Neutrophil (primary cell): Measurements from ENCODE around the gene RPTOR.

ENCODE experiments used
- H3K27ac ChIP-seq: fragments of 200-600 bp; sonication (generic); 2 replicates; pipeline ENCODE4 v1.5.1; 2016; ENCODE audit warnings: mild to moderate bottlenecking, moderate library complexity
- H3K27me3 ChIP-seq: fragments of 200-600 bp; sonication (generic); 2 replicates; pipeline ENCODE4 v1.6.0; 2016; ENCODE audit warnings: mild to moderate bottlenecking
- H3K36me3 ChIP-seq: fragments of 200-600 bp; sonication (generic); 2 replicates; pipeline ENCODE4 v1.5.1; 2017
- H3K4me1 ChIP-seq, 2 experiments: fragments of 200-600 bp in 1 of 2; sonication (generic) in 1 of 2; 1 replicate in 1 of 2; 2 replicates in 1 of 2; pipeline versions ENCODE4 v1.5.1 to v1.6.1; 2013 to 2016; ENCODE audit warnings: low read depth in 1 of 2, low read length in 1 of 2, mild to moderate bottlenecking in 1 of 2, moderate library complexity in 1 of 2; ENCODE audit not compliant: control insufficient read depth in 1 of 2, insufficient read depth in 1 of 2
- H3K4me3 ChIP-seq, 2 experiments: fragments of 200-600 bp in 1 of 2; sonication (generic) in 1 of 2; 1 replicate in 1 of 2; 2 replicates in 1 of 2; pipeline ENCODE4 v1.5.1; 2013 to 2016; ENCODE audit warnings: low read depth in 1 of 2, low read length in 1 of 2, mild to moderate bottlenecking in 1 of 2, moderate library complexity in 1 of 2
- H3K9me3 ChIP-seq: fragments of 200-600 bp; sonication (generic); 2 replicates; pipeline ENCODE4 v1.5.1; 2016
- TF ChIP-seq, protein P1 (sequence below): fragments of 200-600 bp; sonication (generic); IDR thresholded peaks from 2 replicates; pipeline ENCODE4 v1.5.1; 2016; ENCODE audit warnings: antibody characterized with exemption

RPTOR gene

DNA sequence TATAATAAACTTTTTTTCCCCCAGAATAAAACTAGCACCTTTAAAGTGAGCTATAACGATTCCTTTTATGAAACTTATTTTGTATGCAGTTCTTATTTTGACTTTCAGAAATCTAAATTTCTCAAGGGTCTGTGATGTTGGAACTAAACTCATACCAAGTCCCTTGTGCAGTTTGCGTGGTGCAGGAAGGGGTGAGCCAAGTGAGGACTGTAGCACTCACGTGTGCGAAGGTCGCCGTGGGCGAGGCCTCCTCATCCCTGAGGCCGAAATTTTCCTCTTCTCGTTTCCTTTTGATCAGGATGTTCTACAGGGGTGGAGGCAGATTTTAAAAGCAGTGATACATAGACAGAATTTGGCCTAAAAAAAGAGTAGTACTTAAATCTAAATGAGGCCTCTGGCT is 73.7 kb downstream of the RPTOR start:
- TF ChIP-seq, protein P1, sequence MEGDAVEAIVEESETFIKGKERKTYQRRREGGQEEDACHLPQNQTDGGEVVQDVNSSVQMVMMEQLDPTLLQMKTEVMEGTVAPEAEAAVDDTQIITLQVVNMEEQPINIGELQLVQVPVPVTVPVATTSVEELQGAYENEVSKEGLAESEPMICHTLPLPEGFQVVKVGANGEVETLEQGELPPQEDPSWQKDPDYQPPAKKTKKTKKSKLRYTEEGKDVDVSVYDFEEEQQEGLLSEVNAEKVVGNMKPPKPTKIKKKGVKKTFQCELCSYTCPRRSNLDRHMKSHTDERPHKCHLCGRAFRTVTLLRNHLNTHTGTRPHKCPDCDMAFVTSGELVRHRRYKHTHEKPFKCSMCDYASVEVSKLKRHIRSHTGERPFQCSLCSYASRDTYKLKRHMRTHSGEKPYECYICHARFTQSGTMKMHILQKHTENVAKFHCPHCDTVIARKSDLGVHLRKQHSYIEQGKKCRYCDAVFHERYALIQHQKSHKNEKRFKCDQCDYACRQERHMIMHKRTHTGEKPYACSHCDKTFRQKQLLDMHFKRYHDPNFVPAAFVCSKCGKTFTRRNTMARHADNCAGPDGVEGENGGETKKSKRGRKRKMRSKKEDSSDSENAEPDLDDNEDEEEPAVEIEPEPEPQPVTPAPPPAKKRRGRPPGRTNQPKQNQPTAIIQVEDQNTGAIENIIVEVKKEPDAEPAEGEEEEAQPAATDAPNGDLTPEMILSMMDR = no peak
- no peaks in the 10 kb centered on the region for H3K4me1 ChIP-seq
- no peaks in the 10 kb centered on the region for H3K36me3 ChIP-seq
- no peaks in the 10 kb centered on the region for H3K27me3 ChIP-seq
- no peak overlapping the region for H3K27ac ChIP-seq
- no peaks in the 10 kb centered on the region for H3K9me3 ChIP-seq
- H3K4me3 ChIP-seq = no peak overlapping the region

DNA sequence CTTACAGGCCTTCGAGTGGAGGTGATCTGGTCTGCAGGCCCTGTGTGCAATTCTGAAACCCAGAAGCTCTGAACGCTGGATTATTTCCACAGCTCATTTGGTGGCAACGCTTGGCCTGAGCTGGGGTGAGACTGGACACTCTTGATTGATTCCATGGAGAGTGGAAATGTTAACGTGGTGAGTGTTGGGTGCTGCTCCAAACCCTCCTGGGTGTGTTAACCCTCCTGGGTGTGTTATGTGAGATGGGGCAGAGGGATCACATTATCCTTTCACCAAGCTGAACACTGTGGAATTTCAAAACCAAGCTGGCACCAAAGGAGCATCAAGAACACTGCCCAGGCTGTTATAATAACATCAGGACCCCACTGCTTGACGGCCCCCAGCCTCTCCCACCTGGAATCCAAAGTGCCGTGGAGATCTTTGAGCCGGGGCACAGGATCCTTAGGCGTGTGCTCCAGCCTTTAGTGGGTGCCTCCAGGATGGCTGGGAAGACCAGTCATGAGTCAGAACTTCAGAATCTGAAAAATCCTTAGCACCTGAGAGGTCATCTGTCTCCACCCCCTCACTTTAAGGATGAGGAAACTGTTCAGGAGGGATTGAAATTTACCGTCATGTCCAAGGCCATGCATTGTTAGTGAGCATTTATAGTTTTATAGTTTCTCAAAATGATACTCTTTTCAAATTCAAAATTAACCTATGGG is 75.0 kb downstream of the RPTOR start:
- Histone ChIP-seq H3K4me1 (no peaks in the 10 kb centered on the region), H3K9me3 (no peaks in the 10 kb centered on the region), H3K4me3 (no peak overlapping the region), H3K27ac (no peak overlapping the region), H3K27me3 (no peaks in the 10 kb centered on the region), H3K36me3 (no peaks in the 10 kb centered on the region)
- TF ChIP-seq, protein P1 = no peak

DNA sequence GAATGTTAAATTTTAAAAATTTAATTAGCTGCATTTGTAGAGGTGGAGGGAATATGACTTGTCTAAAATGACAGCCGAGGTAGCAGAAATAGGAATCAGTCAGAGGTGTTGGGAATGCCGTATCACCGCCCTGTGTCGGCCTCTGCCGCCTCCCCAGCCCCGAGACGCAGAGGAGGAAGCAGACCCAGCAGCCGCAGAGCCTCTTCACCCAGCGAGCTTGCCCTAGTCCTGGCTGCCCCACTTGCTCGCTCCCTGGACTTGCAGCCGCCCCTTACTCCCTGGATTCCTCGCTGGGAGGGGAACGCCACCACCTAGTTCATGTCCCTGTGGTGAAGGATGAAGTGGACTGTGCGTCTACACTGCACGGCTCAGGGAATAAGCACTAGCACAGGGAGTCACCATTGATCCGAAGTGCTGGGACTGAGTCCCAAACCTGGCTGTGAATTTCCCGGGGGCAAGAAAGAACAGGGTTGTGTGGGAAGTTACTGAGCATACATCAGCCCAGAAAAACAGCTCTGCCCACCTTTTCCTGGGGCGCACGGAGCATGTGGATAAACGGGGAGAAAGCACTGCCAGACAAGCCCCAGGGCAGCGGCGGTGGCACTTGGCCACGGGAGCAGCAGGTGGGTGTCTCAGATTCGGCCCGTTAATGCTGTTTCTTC is 76.8 kb downstream of the RPTOR start:
- H3K9me3 ChIP-seq = no peaks in the 10 kb centered on the region
- no peaks in the 10 kb centered on the region for H3K4me1 ChIP-seq
- H3K4me3 ChIP-seq = no peak overlapping the region
- no peaks in the 10 kb centered on the region for H3K27me3 ChIP-seq
- peaks cover 8% of the 10 kb centered on the region for H3K36me3 ChIP-seq
- no peak overlapping the region for H3K27ac ChIP-seq
- TF ChIP-seq, protein P1 = no peak

DNA sequence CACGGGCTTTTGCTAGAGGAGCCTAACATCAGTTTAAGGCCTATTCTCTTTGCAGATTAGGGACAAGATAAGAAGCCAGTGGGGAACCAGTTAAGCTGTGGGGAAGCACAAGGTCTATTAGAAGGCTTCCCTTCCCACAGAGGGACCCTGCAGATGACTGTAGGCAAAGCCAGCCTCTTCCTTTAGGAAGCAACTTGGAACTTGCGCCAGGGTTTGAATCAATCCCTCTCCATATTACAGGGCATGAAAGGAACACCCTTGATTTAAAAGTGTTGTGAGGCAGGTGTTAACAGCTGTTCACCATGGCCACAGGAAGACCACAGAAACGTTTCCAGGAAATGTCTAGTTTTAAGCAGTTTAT is 77.3 kb downstream of the RPTOR start:
- Histone ChIP-seq H3K9me3 (no peaks in the 10 kb centered on the region), H3K4me3 (no peak overlapping the region), H3K4me1 (no peaks in the 10 kb centered on the region), H3K36me3 (peaks cover 8% of the 10 kb centered on the region), H3K27me3 (no peaks in the 10 kb centered on the region), H3K27ac (no peak overlapping the region)
- TF ChIP-seq, protein P1 = no peak

DNA sequence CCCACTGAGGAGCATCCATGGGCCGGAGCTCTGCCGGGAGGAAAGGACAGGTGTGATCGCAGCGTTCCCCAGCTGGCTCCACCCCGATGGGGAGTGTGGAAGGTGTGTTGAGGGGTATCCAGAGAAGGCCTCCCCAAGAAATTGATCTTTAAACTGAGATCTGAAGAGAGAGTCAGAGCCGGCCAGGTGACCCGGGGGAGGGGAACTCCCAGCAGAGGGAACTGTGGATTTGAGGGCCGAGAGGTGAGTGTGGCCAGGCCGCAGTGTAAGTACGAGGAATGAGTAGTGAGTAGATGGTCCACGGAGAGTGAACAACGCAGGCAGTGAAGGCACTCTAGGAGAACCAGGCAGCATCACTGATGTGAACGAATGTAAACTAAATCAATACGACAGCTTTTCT is 80.2 kb downstream of the RPTOR start:
- no peak overlapping the region for H3K4me3 ChIP-seq
- no peaks in the 10 kb centered on the region for H3K27me3 ChIP-seq
- TF ChIP-seq, protein P1 = no peak
- H3K9me3 ChIP-seq = no peaks in the 10 kb centered on the region
- peaks cover 8% of the 10 kb centered on the region for H3K36me3 ChIP-seq
- H3K27ac ChIP-seq = no peak overlapping the region
- no peaks in the 10 kb centered on the region for H3K4me1 ChIP-seq
